ENCODE measurements around the gene ZNF608. TPM values are rescaled to one million over a fixed set of nuclear protein-coding genes. Genes with fewer than 3 reads are reported as not detected.

The ZNF608 gene
- total and polyA plus RNA-seq, 9 of the 15 experiments (the other 6 are each of a cell fraction or from before 2014, with no cell fraction given): 0.38 to 1.5 (median 1.00) TPM

GRCh38 chr5:124725040-124725434 lies 21.4 kb downstream of the ZNF608 start (continued):
- peak; percentile 99 for TF ChIP-seq ZBTB7A (IDR thresholded peaks at IDR 0.05; ENCODE audit: borderline replicate concordance, control insufficient read depth, low read depth, low read length)
- TF ChIP-seq AFF1 (IDR thresholded peaks at IDR 0.05; ENCODE audit: low read depth in 1 of 2, partially characterized antibody in 2 of 2): peak in 1 of 2 experiments; percentile 95
- peak; percentile 25; the same call in 1 of the 2 replicates for TF ChIP-seq L3MBTL2 (IDR thresholded peaks at IDR 0.05)
- TF ChIP-seq RAD21 (CRISPR knock-in tag; conservative IDR thresholded peaks at IDR 0.05 in 1 of 2, IDR thresholded peaks at IDR 0.05 in 1 of 2): peak; percentile 24 to 28; a peak in 2 of 4 replicates
- peak; percentile 48 for TF ChIP-seq EP400 (IDR thresholded peaks at IDR 0.05)
- no peak for TF ChIP-seq PCBP2 (IDR thresholded peaks at IDR 0.05; ENCODE audit: low read depth, low read length, poor library complexity, severe bottlenecking)
- TF ChIP-seq NR2C1 (IDR thresholded peaks at IDR 0.05): no peak
- TF ChIP-seq NR2C1 (tag; IDR thresholded peaks at IDR 0.05): peak; percentile 13; the same call in 1 of the 2 replicates
- peak; percentile 4; the same call in 1 of the 2 replicates for TF ChIP-seq JUND (IDR thresholded peaks at IDR 0.05; ENCODE audit: borderline replicate concordance, low read depth, low read length)
- no peak for TF ChIP-seq JUND (tag; IDR thresholded peaks at IDR 0.05; ENCODE audit: borderline replicate concordance, low read depth, low read length)
- TF ChIP-seq ARNT (IDR thresholded peaks at IDR 0.05): peak in 1 of 2 experiments; percentile 95; a peak in 2 of 4 replicates
- TF ChIP-seq RAD51 (IDR thresholded peaks at IDR 0.05; ENCODE audit: borderline replicate concordance, low read depth): peak; percentile 62; the same call in 1 of the 2 replicates
- TF ChIP-seq CTCFL (IDR thresholded peaks at IDR 0.05; ENCODE audit: borderline replicate concordance, insufficient read depth, low read depth, low read length, poor library complexity, severe bottlenecking): peak; percentile 92
- peak; percentile 22 to 60 (median 53); a peak in 4 of 6 replicates for TF ChIP-seq CTCF (IDR thresholded peaks at IDR 0.05 in 2 of 3, conservative IDR thresholded peaks at IDR 0.05 in 1 of 3; ENCODE audit: insufficient read depth in 2 of 3, low read depth in 1 of 3, low read length in 3 of 3)
- TF ChIP-seq DIDO1 (tag; IDR thresholded peaks at IDR 0.05; ENCODE audit: low read depth): peak; percentile 88
- no peak for TF ChIP-seq NFE2L1 (tag; IDR thresholded peaks at IDR 0.05; ENCODE audit: borderline replicate concordance, low read depth)
- peak; percentile 52; the same call in 1 of the 2 replicates for TF ChIP-seq PML (IDR thresholded peaks at IDR 0.05; ENCODE audit: low read length)
- no peak for TF ChIP-seq STAT5B (CRISPR knock-in tag; IDR thresholded peaks at IDR 0.05)
